HepG2 (cell line): ENCODE measurements around the gene UBE2O. TPM values are rescaled to one million over a fixed set of nuclear protein-coding genes. Genes with fewer than 3 reads are reported as not detected.
A peak's percentile ranks its signal among the peaks of the same experiment; 100 is the strongest.

Experiments used
- ATAC-seq: fragments of 200-7000 bp; cut with Tn5 transposase; 3 replicates; pipeline ENCODE4 v1.9.1; 2020; ENCODE audit warnings: mild to moderate bottlenecking, moderate library complexity
- BruUV-seq: library from RNA; stranded (reverse); fragments of 400-500 nt; replicated peaks from 2 replicates; lab custom pipeline; 2021; lab: Mats Ljungman, UMichigan
- CTCF ChIA-PET: fragments of 300-600 bp; formaldehyde crosslinking; extraction: SDS; loops from one replicate; lab custom pipeline; 2021; ENCODE audit warnings: low total read pairs, inconsistent platforms, low intra/inter-chr PET ratio; lab: Yijun Ruan, JAX
- POLR2A ChIA-PET: fragments of 350-600 bp; sonication (Branson Sonifier 250); formaldehyde crosslinking; loops from one replicate; lab custom pipeline; 2020; ENCODE audit warnings: antibody characterized with exemption, inconsistent platforms; lab: Yijun Ruan, JAX
- DNase-seq: peaks from one replicate; pipeline ENCODE4 v3.0.0-alpha.2; 2015; ENCODE audit warnings: low spot score
- FAIRE-seq: peaks from 3 replicates; lab custom pipeline; 2011; peaks lifted over from hg19 to GRCh38; lab: Jason Lieb, UNC
- H2AFZ ChIP-seq: one replicate; pipeline ENCODE4 v1.6.1; 2011; ENCODE audit warnings: low read length, inconsistent platforms
- H3K27ac ChIP-seq: fragments of 300-600 bp; 3 replicates; pipeline ENCODE4 v1.8.0; 2011; ENCODE audit warnings: mixed run types, mild to moderate bottlenecking, mixed read lengths, low read length, inconsistent platforms; ENCODE audit not compliant: insufficient read depth; ENCODE audit errors: extremely low read length
- H3K27me3 ChIP-seq, 2 experiments: fragments of 200-600 bp in 1 of 2; 2 replicates in 1 of 2; 3 replicates in 1 of 2; pipeline versions ENCODE4 v1.6.0 to v1.8.0; 2011; ENCODE audit warnings: low read length in 2 of 2, mild to moderate bottlenecking in 2 of 2, moderate library complexity in 2 of 2, inconsistent platforms in 1 of 2; ENCODE audit not compliant: insufficient read depth in 2 of 2, control insufficient read depth in 1 of 2
- H3K36me3 ChIP-seq, 2 experiments: fragments of 200-600 bp in 1 of 2; replicated peaks in 1 of 2; 2 replicates in 1 of 2; 3 replicates in 1 of 2; pipeline versions ENCODE4 v1.5.1 to v1.8.0; 2011; ENCODE audit warnings: low read length in 2 of 2, inconsistent platforms in 1 of 2; ENCODE audit not compliant: insufficient read depth in 2 of 2, control insufficient read depth in 1 of 2
- H3K4me1 ChIP-seq: 2 replicates; pipeline ENCODE4 v1.5.1; 2012; ENCODE audit warnings: low read length, inconsistent platforms; ENCODE audit not compliant: insufficient read depth
- H3K4me2 ChIP-seq: 2 replicates; pipeline ENCODE4 v1.6.0; 2011; ENCODE audit warnings: low read depth, low read length, inconsistent platforms
- H3K4me3 ChIP-seq, 3 experiments: fragments of 200-600 bp in 1 of 3; sonication (generic), shearing (Covaris generic) in 1 of 3; replicated peaks in 1 of 3; 2 replicates each; pipeline ENCODE4 v1.5.1; 2011 to 2016; ENCODE audit warnings: low read length in 3 of 3, inconsistent platforms in 2 of 3, low read depth in 2 of 3, mild to moderate bottlenecking in 2 of 3, control low read depth in 1 of 3, mixed read lengths in 1 of 3; ENCODE audit not compliant: insufficient read depth in 1 of 3
- H3K79me2 ChIP-seq: one replicate; pipeline ENCODE4 v1.6.1; 2011; ENCODE audit warnings: low read length, inconsistent platforms; ENCODE audit not compliant: insufficient read depth
- H3K9ac ChIP-seq: 2 replicates; pipeline ENCODE4 v1.6.0; 2011; ENCODE audit warnings: mild to moderate bottlenecking, low read depth, low read length, inconsistent platforms; ENCODE audit not compliant: insufficient read depth
- H3K9me3 ChIP-seq: 2 replicates; pipeline ENCODE4 v1.5.1; 2012; ENCODE audit warnings: mild to moderate bottlenecking, low read length
- H4K20me1 ChIP-seq: 2 replicates; pipeline ENCODE4 v1.6.0; 2011; ENCODE audit warnings: inconsistent platforms, mild to moderate bottlenecking, low read length, moderate library complexity; ENCODE audit not compliant: insufficient read depth
- E2F5 ChIP-seq: sonication (generic); formaldehyde crosslinking; conservative IDR thresholded peaks from 2 replicates; pipeline ENCODE4 v1.4.0; 2020; ENCODE audit warnings: missing genetic modification reagents
- MAFF ChIP-seq: IDR thresholded peaks from 2 replicates; pipeline ENCODE4 v1.6.1; 2011; ENCODE audit warnings: low read depth, low read length, improper control_type of control experiment
- MAFK ChIP-seq, 2 experiments: IDR thresholded peaks in 1 of 2; conservative IDR thresholded peaks in 1 of 2; 2 replicates each; pipeline ENCODE4 v1.6.1; 2011; ENCODE audit warnings: improper control_type of control experiment in 2 of 2, low read length in 2 of 2
- STAT5B ChIP-seq: sonication (generic); formaldehyde crosslinking; IDR thresholded peaks from 2 replicates; pipeline ENCODE4 v1.4.0; 2020; ENCODE audit warnings: missing genetic modification reagents
- ZFP91 ChIP-seq: sonication (generic); formaldehyde crosslinking; IDR thresholded peaks from 2 replicates; pipeline ENCODE4 v1.9.0; 2022; ENCODE audit warnings: missing genetic modification reagents, mild to moderate bottlenecking, borderline replicate concordance
- ZNF121 ChIP-seq: sonication (generic); formaldehyde crosslinking; IDR thresholded peaks from 2 replicates; pipeline ENCODE4 v1.5.0; 2020; ENCODE audit warnings: mild to moderate bottlenecking, missing genetic modification reagents
- ZNF770 ChIP-seq: sonication (generic); formaldehyde crosslinking; IDR thresholded peaks from 2 replicates; pipeline ENCODE4 v1.5.0; 2020; ENCODE audit warnings: mild to moderate bottlenecking, missing genetic modification reagents
- WGBS: methylation state at CpG from one replicate; pipeline ENCODE4 v1.1.6; 2017; ENCODE audit warnings: low lambda C conversion rate; 5-methylcytosine and 5-hydroxymethylcytosine counted together
- in situ Hi-C: cut with HindIII; loops from 2 replicates; pipeline ENCODE4 v1.10.0; 2017; ENCODE audit warnings: low pct_unique_long_range_greater_than_20kb; ENCODE audit not compliant: extremely low pct_ligation_motif_present
- intact Hi-C: fragments of 100-400 bp; cut with micrococcal nuclease; formaldehyde crosslinking; loops from one replicate; pipeline ENCODE4 v1.10.0; 2022; ENCODE audit not compliant: unreplicated experiment
- polyA plus RNA-seq, 8 experiments: library from polyadenylated mRNA; depleted of rRNA in 3 of 8; stranded (reverse) in 7 of 8; unstranded in 1 of 8; fragments of >200 nt; fragmentation: Illumina TruSeq in 4 of 8; extraction: Trizol in 4 of 8; gene quantifications; 2 replicates each; pipeline versions ENCODE4 v1.2.1 to v1.2.3, GENCODE V29; 2011 to 2016; ENCODE audit warnings: low read depth in 4 of 8, missing spikeins in 1 of 8, mixed read lengths in 1 of 8; ENCODE audit not compliant: insufficient read depth in 1 of 8
- total RNA-seq, 5 experiments: library from RNA; depleted of rRNA; stranded (reverse); fragments of >200 nt; fragmentation: Illumina TruSeq; extraction: Trizol; gene quantifications; 2 replicates each; pipeline ENCODE4 v1.2.3, GENCODE V29; 2016; ENCODE audit warnings: low read depth in 1 of 5

Gene UBE2O
- total and polyA plus RNA-seq, 2 of the 13 experiments (the other 11 are each of a cell fraction or from before 2014, with no cell fraction given): 21.5 to 23.5 TPM

- TF ChIP-seq ZNF770 (no peak), MAFK (conservative IDR thresholded peaks at IDR 0.05 in 1 of 2, IDR thresholded peaks at IDR 0.05 in 1 of 2; ENCODE audit: low read length in 2 of 2) (no peak), STAT5B (CRISPR knock-in tag) (no peak), ZFP91 (CRISPR knock-in tag) (no peak), ZNF121 (CRISPR knock-in tag) (no peak)
These were observed 89.7 kb downstream of the UBE2O start (continued) for GRCh38 chr17:76363107-76363842.

- Histone ChIP-seq H3K36me3 (no peaks in the 10 kb centered on the region), H3K27me3 (no peaks in the 10 kb centered on the region), H3K79me2 (no peaks in the 10 kb centered on the region), H2AFZ (no peak overlapping the region), H4K20me1 (no peaks in the 10 kb centered on the region)
- CTCF ChIA-PET: no interaction called here
- no peak for DNase-seq
- no peak for ATAC-seq
- BruUV-seq: no TSS peak
- POLR2A ChIA-PET: interaction anchor here (24.7 kb wide), 1 partner anchor 22 kb away, joined by 1379 read pairs; the partner anchor contains the start of gene SPHK1
- WGBS: 87% methylated on average over 2 of the region's 2 CpGs
- TF ChIP-seq MAFK (conservative IDR thresholded peaks at IDR 0.05 in 1 of 2, IDR thresholded peaks at IDR 0.05 in 1 of 2; ENCODE audit: low read length in 2 of 2) (peak in 1 of 2 experiments; percentile 31; a peak in 1 of 4 replicates), MAFF (0 out of 2 replicates have a peak, but pooled peaks have one; percentile 25), E2F5 (no peak)
- TF ChIP-seq, all 625 proteins: peak for 2
- no peak overlapping the region for H3K4me3 ChIP-seq
- H3K4me2 ChIP-seq: no peak overlapping the region
- in situ Hi-C loops: no loop called here
- no peak overlapping the region for H3K9ac ChIP-seq
- H3K9me3 ChIP-seq: no peaks in the 10 kb centered on the region
- no peak for FAIRE-seq
- no peak overlapping the region for H3K27ac ChIP-seq
- intact Hi-C loops: no loop called here
- H3K4me1 ChIP-seq: peaks cover 82% of the 10 kb centered on the region
These were observed 92.5 kb downstream of the UBE2O start for GRCh38 chr17:76360461-76360860.
